Measurements from ENCODE around the gene NELL2. TPM values are rescaled to one million over a fixed set of nuclear protein-coding genes. Genes with fewer than 3 reads are reported as not detected.

Gene NELL2
- total and polyA plus RNA-seq, 10 of the 15 experiments (the other 5 are each of a cell fraction or from before 2014, with no cell fraction given) = 0.27 to 2.3 (median 0.76) TPM

DNA sequence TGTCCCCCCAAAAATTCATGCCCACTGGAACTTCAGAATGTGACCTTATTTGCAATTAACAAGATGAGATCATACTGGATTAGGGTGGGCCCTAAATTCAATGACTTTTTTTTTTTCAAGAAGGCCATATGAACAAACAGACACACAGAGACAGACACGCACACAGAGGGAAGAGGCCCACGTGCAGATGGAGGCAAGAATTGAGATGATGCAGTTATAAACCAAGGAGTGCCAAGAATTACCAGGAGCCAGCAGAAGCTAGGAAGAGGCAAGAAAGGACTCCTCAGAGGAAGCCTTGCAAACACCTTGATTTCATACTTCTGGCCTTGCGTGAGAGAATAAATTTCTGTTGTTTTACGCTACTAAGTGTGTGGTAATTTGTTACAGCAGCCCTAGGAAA, 33.4 kb downstream of the NELL2 start:
- intact Hi-C loops (cut with micrococcal nuclease; ENCODE audit: unreplicated experiment) = no loop called here
- WGBS (ENCODE audit: insufficient coverage, insufficient replicate concordance, low lambda C conversion rate, missing lambda C conversion rate) = 67% methylated on average over 4 of the region's 4 CpGs
- no peak overlapping the region for H3K4me3 ChIP-seq
- no peaks in the 10 kb centered on the region for H4K20me1 ChIP-seq (ENCODE audit: control insufficient read depth, insufficient read depth)
- TF ChIP-seq HDAC6 (IDR thresholded peaks at IDR 0.05; ENCODE audit: unreplicated experiment) (no peak), POLR2AphosphoS5 (IDR thresholded peaks at IDR 0.05; ENCODE audit: low read length) (no peak), CBFB (IDR thresholded peaks at IDR 0.05; ENCODE audit: low read depth) (no peak)
- H3K4me1 ChIP-seq (ENCODE audit: control insufficient read depth, insufficient read depth, low read length) = no peaks in the 10 kb centered on the region; the same call in 1 of the 2 replicates
- H3K36me3 ChIP-seq (ENCODE audit: control insufficient read depth in 2 of 2, insufficient read depth in 2 of 2, low read length in 1 of 2) = no peaks in the 10 kb centered on the region
- no peak overlapping the region for H3K27ac ChIP-seq (ENCODE audit: control insufficient read depth, insufficient read depth)
- ChIA-PET CTCF (no interaction called here), SMC1A (ENCODE audit: uncharacterized antibody, unreplicated experiment) (no interaction called here), RAD21 (ENCODE audit: unreplicated experiment) (no interaction called here), POLR2A (no interaction called here)
- no peaks in the 10 kb centered on the region for H3K27me3 ChIP-seq (replicated peaks in 1 of 2; ENCODE audit: control insufficient read depth in 2 of 2, insufficient read depth in 2 of 2, low read length in 1 of 2)
- H3K4me2 ChIP-seq (ENCODE audit: control insufficient read depth, insufficient read depth) = no peak overlapping the region
- H3K79me2 ChIP-seq (ENCODE audit: control insufficient read depth, insufficient read depth, low read length) = no peaks in the 10 kb centered on the region
- DNase-seq (ENCODE audit: low read depth, low spot score) = no peak
- FAIRE-seq = no peak
- no peak for ATAC-seq
- in situ Hi-C loops (cut with MboI) = no loop called here
- H2AFZ ChIP-seq (ENCODE audit: control insufficient read depth, low read depth, low read length) = no peak overlapping the region
- no TSS peak for BruUV-seq (replicated peaks)
- no peaks in the 10 kb centered on the region for H3K9me3 ChIP-seq (replicated peaks; ENCODE audit: control insufficient read depth, insufficient read depth, low read length)
- H3K9ac ChIP-seq (ENCODE audit: control insufficient read depth, insufficient read depth, low read length) = no peak overlapping the region

DNA sequence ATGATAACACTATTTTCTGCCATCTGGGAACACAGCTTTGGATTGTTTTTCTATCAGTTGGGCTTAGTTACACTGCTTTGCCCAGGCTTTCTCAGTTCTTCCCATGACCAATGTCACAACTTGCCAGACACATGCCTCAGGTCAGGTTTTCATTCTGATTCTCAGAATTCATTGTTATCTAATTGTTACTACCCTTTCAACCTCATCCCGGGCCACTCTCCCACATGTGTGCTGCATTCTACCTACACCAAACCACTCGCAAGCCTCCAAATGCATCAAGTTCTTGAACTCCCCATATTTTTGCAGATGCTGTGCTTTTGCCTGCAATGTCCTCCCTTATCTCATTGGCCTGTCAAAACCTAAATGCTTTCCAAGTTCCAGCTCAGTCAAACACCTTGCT, 36.3 kb downstream of the NELL2 start:
- POLR2A ChIA-PET = no interaction called here
- Histone ChIP-seq H3K27me3 (replicated peaks in 1 of 2; ENCODE audit: control insufficient read depth in 2 of 2, insufficient read depth in 2 of 2, low read length in 1 of 2) (no peaks in the 10 kb centered on the region), H3K9ac (ENCODE audit: control insufficient read depth, insufficient read depth, low read length) (no peak overlapping the region), H3K4me1 (ENCODE audit: control insufficient read depth, insufficient read depth, low read length) (no peaks in the 10 kb centered on the region), H3K79me2 (ENCODE audit: control insufficient read depth, insufficient read depth, low read length) (no peaks in the 10 kb centered on the region), H3K27ac (ENCODE audit: control insufficient read depth, insufficient read depth) (no peak overlapping the region), H3K4me2 (ENCODE audit: control insufficient read depth, insufficient read depth) (no peak overlapping the region), H4K20me1 (ENCODE audit: control insufficient read depth, insufficient read depth) (no peaks in the 10 kb centered on the region; the same call in 1 of the 2 replicates), H2AFZ (ENCODE audit: control insufficient read depth, low read depth, low read length) (no peak overlapping the region), H3K9me3 (replicated peaks; ENCODE audit: control insufficient read depth, insufficient read depth, low read length) (no peaks in the 10 kb centered on the region), H3K4me3 (no peak overlapping the region), H3K36me3 (ENCODE audit: control insufficient read depth in 2 of 2, insufficient read depth in 2 of 2, low read length in 1 of 2) (no peaks in the 10 kb centered on the region)
- SMC1A ChIA-PET (ENCODE audit: uncharacterized antibody, unreplicated experiment) = no interaction called here
- no peak for ATAC-seq
- RAD21 ChIA-PET (ENCODE audit: unreplicated experiment) = no interaction called here
- WGBS (ENCODE audit: insufficient coverage, insufficient replicate concordance, low lambda C conversion rate, missing lambda C conversion rate) = 64% methylated on average over 2 of the region's 2 CpGs
- DNase-seq (ENCODE audit: low read depth, low spot score) = no peak
- intact Hi-C loops (cut with micrococcal nuclease; ENCODE audit: unreplicated experiment) (no loop called here), in situ Hi-C loops (cut with MboI) (no loop called here)
- CTCF ChIA-PET = no interaction called here
- no peak for TF ChIP-seq RCOR1 (conservative IDR thresholded peaks at IDR 0.05; ENCODE audit: low read depth, low read length)
- TF ChIP-seq, protein P1, sequence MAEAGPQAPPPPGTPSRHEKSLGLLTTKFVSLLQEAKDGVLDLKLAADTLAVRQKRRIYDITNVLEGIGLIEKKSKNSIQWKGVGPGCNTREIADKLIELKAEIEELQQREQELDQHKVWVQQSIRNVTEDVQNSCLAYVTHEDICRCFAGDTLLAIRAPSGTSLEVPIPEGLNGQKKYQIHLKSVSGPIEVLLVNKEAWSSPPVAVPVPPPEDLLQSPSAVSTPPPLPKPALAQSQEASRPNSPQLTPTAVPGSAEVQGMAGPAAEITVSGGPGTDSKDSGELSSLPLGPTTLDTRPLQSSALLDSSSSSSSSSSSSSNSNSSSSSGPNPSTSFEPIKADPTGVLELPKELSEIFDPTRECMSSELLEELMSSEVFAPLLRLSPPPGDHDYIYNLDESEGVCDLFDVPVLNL (IDR thresholded peaks at IDR 0.05; ENCODE audit: low read depth, low read length) = no peak
- TF ChIP-seq POLR2AphosphoS5 (IDR thresholded peaks at IDR 0.05; ENCODE audit: low read length) = no peak
- no peak for FAIRE-seq
- BruUV-seq (replicated peaks) = no TSS peak
